GM03348 (cell line): ENCODE results near the gene CCNI2.
A peak's percentile ranks its signal among the peaks of the same experiment; 100 is the strongest.

ENCODE experiments used
- DNase-seq: peaks from one replicate; pipeline ENCODE4 v3.0.0; 2012; ENCODE audit warnings: low spot score

Gene CCNI2

GRCh38 chr5:132750471-132751230 lies 3.4 kb downstream of the CCNI2 start:
- no peak for DNase-seq

- peak; percentile 77 for DNase-seq
Observed at GRCh38 chr5:132751444-132751843, 4.2 kb downstream of the CCNI2 start.

DNA sequence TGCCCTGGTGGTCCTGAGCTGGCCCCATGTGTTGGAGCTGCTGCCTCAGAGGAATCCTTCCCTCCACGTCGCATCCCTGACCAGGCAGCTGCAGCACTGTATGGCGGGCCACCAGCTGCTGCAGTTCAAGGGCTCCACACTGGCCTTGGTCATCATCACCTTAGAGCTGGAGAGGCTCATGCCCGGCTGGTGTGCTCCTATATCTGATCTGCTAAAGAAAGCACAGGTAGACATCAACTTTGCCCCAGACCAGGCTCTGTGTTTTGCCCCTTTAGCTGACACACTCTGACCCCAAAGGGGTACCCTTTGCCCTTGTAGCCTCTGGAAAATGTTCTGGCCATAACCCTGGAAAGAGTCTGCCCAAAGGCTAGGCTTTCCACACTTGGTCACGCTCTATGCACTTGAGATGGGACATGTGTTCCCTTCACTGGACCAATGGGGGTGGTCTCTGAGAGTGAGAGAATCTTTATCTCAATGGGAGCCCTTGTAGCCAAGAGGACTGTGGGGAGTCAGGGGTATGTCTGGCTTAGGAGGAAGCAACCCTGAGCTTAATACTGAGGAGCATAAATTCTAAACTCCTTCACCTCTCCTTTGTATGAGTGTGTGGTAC lies 4.8 kb downstream of the CCNI2 start:
- DNase-seq: no peak

- DNase-seq: no peak
Observed at GRCh38 chr5:132752581-132753125, 5.4 kb downstream of the CCNI2 start.

GRCh38 chr5:132753135-132753987 lies 6.1 kb downstream of the CCNI2 start:
- DNase-seq: no peak

- DNase-seq: no peak
Observed at GRCh38 chr5:132754111-132754510, 6.9 kb downstream of the CCNI2 start.

DNA sequence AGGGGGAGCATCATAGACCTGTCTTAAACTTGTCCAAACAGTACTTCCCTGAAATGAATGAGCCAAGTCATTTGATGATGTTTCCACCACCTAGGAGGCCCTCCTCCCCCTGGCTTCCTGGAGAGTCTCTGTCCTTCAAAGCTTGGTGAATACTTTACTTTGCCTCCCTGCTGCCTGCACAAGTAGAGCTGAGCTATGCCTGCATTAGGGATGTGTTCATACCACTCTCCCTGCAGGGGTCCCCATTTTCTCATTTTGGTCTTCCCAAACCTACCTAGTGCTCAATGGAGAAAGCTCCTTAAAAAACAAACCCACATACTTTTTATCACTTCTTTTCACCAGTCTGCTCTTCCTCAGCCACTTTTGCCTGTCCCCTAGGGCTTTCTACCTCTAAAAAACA lies 7.7 kb downstream of the CCNI2 start:
- no peak for DNase-seq

DNA sequence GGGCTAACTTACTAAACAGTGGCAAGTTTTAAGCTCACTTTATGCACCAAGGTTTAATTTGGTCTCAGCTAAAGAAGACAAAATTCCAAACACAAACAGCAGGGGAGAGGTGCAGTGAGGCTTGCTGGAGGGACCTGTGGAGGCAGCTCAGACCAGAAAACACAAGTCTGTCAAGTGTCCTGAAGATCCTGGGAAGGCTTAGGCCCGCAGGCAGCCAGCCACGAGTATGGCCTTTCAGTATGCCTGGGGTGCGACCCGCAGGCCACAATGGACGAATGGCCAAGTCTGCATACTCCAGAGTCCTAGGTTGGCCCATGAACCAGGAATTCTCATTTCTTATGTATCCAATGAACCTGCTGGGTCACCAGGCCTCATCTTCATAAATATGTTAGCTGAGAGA lies 9.3 kb downstream of the CCNI2 start:
- DNase-seq: no peak

- DNase-seq: no peak
Observed at GRCh38 chr5:132758451-132758850, 11.2 kb downstream of the CCNI2 start.

DNA sequence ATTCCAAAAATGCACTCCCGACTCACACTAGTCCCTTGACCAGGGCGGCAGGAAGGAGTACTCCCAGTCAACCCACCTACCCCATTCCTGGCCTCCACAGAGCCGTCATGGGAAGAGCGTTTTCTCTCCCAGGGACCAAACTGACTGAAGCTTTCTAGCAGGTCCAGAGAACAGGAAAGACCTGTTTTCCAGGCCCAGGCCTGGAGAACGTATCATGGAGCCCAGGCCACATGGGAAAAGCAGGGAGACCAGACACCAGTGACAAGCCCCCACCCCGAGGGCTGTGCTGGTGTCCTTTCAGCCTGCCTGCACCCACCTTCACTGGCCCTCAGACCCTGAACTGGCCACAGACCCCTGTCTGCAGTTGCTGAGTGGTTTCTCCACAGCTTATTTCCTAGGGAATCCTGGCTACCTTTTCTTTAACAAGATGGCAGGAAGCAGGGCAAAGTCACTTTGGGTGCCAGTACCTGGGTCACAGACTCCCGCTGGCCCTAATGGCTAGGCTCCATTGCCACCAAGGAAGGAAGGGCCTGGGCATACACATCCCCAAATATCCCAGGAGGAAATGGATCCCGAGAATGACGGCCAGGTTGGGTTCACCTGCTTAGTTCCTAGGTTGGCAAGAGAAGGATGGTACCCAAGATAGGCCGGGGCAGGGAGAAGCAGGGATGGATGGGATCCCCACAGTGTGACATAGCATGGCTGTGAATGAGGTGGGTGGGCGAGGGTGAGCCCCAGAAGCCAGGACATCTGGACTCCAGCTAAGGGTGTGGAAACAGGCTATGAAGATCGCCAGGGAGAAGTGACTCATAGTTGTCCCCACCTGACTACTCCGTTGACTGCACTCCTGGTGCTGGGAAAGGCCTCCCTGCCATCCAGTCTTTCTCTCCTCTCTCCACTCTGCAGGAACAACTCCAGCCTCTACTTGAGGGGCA lies 12.2 kb downstream of the CCNI2 start:
- DNase-seq: no peak

- no peak for DNase-seq
Observed at GRCh38 chr5:132760049-132760420, 12.8 kb downstream of the CCNI2 start.

DNA sequence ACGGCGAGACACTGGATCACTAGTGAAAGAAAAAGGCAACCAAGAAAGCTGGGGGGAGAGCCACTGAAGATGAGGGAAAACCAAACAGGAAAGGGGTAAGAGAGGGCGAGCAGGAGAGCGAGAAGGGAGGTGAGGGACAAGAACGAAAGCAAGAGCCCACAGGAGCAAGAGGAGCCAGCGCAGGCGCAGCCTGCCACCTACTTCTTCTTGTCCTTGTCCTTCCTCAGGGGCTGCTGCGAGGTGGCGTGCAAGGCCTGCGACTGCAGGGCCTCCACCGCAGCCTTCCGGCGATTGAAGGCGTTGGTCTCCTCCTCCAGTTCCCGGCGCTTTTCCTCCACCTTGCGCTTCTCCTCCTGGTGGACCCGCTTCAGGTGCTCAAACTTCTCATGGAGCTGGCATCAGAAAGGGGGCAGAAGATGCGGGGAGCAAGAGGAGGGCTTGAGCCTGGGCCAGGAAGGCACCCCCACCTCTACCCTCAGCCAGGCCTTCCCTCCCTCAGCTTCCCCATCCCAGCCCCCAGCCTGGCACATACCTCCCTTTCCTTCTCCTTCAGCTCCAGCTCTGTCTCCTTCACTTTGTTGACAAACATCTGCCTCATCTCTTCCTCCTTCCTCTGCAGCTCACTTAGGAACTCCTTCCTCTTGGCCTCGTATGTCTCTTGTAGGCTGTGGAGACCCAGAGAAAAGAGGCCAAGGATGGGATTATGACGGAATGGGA lies 13.5 kb downstream of the CCNI2 start:
- DNase-seq: no peak

DNA sequence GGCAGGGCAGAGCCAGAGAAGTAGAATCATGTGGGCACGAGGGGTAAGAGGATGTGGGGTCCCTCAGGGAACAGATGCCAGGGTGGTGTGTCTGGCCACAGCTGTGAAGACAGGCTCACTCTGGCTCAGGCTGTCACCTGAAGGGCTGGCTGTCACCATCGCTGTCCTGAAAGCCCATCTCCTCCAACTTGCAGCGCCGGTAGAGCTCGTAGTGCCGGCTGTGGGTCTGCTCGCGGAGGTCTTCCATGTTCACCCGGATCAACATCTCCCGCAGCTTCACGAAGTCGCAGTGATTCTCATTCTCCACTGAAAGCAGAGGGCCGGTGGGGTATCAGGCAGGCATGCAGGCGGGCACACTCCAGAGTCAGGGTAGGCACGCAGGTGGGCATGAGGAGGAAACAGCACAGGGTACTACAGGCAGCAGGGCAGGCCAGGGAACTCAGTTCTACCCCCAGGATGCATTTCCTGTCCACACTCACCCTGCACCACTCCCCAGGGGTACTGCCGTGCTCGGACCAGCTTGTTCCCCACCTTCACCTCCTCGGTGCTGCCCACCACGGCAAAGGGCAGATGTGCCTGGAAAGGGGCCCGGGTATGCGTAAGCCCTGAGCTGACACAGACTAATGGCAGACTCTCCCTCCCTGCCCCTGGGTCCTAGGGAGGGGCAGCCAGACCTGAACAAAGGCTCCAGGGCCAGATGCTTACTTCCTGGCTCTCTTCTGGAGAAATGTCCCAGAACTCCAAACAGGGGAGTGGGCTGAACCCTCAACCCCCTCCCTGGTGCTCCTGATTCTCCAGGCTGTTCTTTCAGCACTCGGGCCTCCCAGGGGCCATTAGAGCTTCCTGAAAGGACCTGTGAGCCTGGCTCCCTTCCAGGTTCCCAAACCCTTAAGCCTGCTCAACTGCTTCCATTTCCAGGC lies 14.4 kb downstream of the CCNI2 start:
- DNase-seq: no peak

DNA sequence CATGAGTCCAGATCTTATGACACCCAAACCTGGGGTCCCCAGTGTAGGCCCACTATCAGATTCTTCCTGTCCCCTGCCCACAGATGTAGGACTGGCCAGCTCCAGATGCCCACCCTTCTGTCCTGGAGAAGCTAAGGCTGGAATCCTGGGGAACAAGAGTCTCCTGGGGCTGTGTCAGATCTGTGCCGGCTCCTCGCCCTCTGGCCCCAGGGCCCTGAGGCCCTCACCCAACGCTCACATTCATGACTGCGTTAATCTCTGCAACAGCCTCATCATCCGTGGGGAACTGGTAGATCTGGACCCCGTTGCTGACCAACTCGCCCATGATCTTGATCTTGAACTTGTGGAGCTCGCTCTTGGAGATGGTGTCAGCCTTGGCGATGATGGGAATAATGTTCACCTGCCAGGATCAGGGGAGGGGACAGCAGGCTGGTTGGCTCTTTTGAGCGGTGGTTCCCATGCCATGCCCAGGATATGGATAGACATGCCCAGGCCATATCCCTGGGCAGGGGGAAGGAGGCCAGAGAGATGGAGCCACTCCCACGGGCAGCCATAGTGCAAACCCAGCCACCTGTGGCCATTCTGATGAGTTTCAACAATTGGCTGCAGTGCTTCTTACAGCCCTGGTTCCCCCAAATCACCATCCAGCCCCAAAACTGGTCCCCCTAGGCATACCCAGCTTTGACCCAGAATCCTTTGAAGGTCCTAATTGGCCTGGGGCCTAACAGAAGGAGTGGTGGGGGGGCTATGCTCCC lies 15.2 kb downstream of the CCNI2 start:
- no peak for DNase-seq

DNA sequence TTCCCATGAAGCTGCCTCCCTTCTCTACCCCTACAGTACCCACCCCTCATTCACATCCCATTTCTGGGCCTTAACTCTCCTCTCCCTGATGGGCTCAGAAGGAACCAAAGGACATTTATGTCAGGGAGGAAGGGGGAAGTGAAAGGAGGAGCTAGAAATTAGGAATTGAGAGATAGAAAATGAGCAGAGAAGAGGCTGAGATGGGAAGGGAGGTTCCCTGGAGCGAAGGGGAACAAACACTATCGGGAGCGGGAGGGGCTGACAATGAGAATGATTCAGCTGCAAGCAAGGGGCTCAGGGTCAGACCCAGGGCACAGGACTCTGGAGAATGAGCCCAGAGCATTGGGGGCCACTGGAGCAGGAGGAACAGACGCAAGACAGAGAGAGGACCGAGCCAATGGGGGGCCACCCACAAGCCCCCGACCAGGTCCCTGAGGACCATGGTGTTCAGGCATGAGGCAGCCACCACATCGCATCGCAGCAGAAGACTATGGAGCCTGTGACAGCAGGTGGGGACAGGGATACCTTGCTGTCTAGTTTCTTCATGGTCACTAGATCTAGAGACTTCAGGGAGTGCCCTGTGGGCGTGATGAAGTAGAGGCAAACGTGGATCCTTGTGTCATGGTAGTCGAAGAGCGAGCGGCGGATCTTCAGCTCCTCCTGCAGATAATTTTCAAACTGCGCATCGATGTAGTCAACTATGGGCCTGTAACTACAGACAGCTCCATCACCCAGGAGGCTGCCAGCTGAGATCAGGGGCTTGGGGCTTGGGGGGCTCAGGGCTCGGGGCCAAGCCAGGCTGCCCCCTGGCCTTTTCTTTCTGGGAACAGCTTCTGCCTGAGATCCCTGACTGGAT lies 16.2 kb downstream of the CCNI2 start:
- no peak for DNase-seq

GRCh38 chr5:132764051-132764450 lies 16.8 kb downstream of the CCNI2 start:
- no peak for DNase-seq

DNA sequence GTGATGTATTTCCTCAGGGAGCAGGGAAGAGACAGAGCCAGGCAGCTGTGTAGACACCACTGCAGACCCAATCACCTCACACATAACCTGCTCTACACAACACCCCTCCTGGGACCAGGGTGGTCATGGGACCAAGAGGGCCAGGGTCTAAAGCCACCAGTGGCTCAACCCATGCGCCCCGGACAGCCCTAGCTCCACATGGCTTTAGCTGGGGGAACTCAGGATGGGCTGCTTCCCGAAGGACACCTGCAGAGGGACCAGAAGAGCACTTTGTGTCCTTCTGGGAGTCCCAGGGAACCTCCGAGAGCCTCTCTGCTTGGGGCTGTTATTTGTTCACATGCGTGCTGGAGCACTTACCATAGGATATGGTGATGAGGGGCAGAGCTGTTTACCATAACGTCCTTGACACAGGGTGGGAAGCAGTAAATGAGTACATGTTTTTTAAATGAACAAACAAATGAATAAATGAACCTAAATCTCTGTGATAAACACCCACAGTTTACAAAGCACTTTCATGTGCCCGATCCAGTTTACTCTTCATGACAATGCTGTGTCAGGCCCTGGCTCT lies 17.5 kb downstream of the CCNI2 start:
- no peak for DNase-seq
